Neural progenitor cell (in vitro differentiated cells): ENCODE results near the gene JMJD6. TPM values are rescaled to one million over a fixed set of nuclear protein-coding genes. Genes with fewer than 3 reads are reported as not detected.

Experiments
- DNase-seq: peaks from one replicate; pipeline ENCODE4 v3.0.0-alpha.2; 2016; ENCODE audit warnings: low spot score
- H2AFZ ChIP-seq: fragments of 200-600 bp; sonication (generic); replicated peaks from 2 replicates; pipeline ENCODE4 v1.6.1; 2016; ENCODE audit warnings: antibody characterized with exemption
- H3F3A ChIP-seq: fragments of 200-600 bp; sonication (generic); 2 replicates; pipeline ENCODE4 v1.6.1; 2016; ENCODE audit warnings: antibody characterized with exemption, low read depth
- H3K27ac ChIP-seq: fragments of 200-600 bp; sonication (generic); 2 replicates; pipeline ENCODE4 v1.5.1; 2016; ENCODE audit warnings: mild to moderate bottlenecking
- H3K27me3 ChIP-seq: fragments of 200-600 bp; sonication (generic); 2 replicates; pipeline ENCODE4 v1.6.1; 2016; ENCODE audit warnings: mild to moderate bottlenecking, moderate library complexity
- H3K36me3 ChIP-seq: fragments of 200-600 bp; sonication (generic); 2 replicates; pipeline ENCODE4 v1.5.1; 2016
- H3K4me1 ChIP-seq: fragments of 200-600 bp; sonication (generic); 2 replicates; pipeline ENCODE4 v1.6.1; 2016; ENCODE audit warnings: mixed run types
- H3K4me2 ChIP-seq: fragments of 200-600 bp; sonication (generic); 2 replicates; pipeline ENCODE4 v1.6.1; 2016
- H3K4me3 ChIP-seq: fragments of 200-600 bp; sonication (generic); 2 replicates; pipeline ENCODE4 v1.5.1; 2016
- H3K79me2 ChIP-seq: fragments of 200-600 bp; sonication (generic); 2 replicates; pipeline ENCODE4 v1.6.1; 2016; ENCODE audit warnings: low read depth
- H3K9ac ChIP-seq: fragments of 200-600 bp; sonication (generic); 2 replicates; pipeline ENCODE4 v1.6.1; 2016
- H3K9me3 ChIP-seq: fragments of 200-600 bp; sonication (generic); 2 replicates; pipeline ENCODE4 v1.5.1; 2016; ENCODE audit warnings: low read depth
- H4K20me1 ChIP-seq: fragments of 200-600 bp; sonication (generic); 2 replicates; pipeline ENCODE4 v1.6.1; 2016; ENCODE audit warnings: low read depth
- H3K27ac Mint-ChIP-seq: 3 replicates; pipeline ENCODE4 v1.8.0; 2021; ENCODE audit warnings: mixed read lengths
- H3K27me3 Mint-ChIP-seq: 2 replicates; pipeline ENCODE4 v1.8.0; 2022; ENCODE audit warnings: low read depth, mild to moderate bottlenecking, inconsistent platforms, moderate library complexity, mixed read lengths; ENCODE audit not compliant: insufficient read depth
- H3K36me3 Mint-ChIP-seq: 3 replicates; pipeline ENCODE4 v1.8.0; 2021; ENCODE audit warnings: mixed read lengths
- H3K4me1 Mint-ChIP-seq: 3 replicates; pipeline ENCODE4 v1.8.0; 2021; ENCODE audit warnings: mixed read lengths
- H3K4me3 Mint-ChIP-seq: 3 replicates; pipeline ENCODE4 v1.8.0; 2021; ENCODE audit warnings: mild to moderate bottlenecking, moderate library complexity, mixed read lengths
- H3K9me3 Mint-ChIP-seq: 3 replicates; pipeline ENCODE4 v1.8.0; 2020; ENCODE audit warnings: mixed read lengths
- CTCF ChIP-seq: fragments of 200-600 bp; sonication (generic); IDR thresholded peaks from 2 replicates; pipeline ENCODE4 v1.5.1; 2017; ENCODE audit warnings: antibody characterized with exemption, mild to moderate bottlenecking
- EZH2 ChIP-seq: fragments of 200-600 bp; sonication (generic); IDR thresholded peaks from 2 replicates; pipeline ENCODE4 v1.6.1; 2017; ENCODE audit warnings: antibody characterized with exemption, mild to moderate bottlenecking, moderate library complexity
- EZH2phosphoT487 ChIP-seq: fragments of 200-600 bp; sonication (generic); IDR thresholded peaks from 2 replicates; pipeline ENCODE4 v1.6.1; 2017; ENCODE audit warnings: antibody characterized with exemption
- total RNA-seq: library from RNA; depleted of rRNA; stranded (reverse); fragments of >200 nt; gene quantifications from 2 replicates; pipeline ENCODE4 v1.2.3, GENCODE V29; 2015; ENCODE audit warnings: low replicate concordance

JMJD6 gene
- total RNA-seq, 1 donor from 2014 or later, result 8.7 TPM

- TF ChIP-seq EZH2 (no peak), EZH2phosphoT487 (no peak), CTCF (no peak)
- no peak for DNase-seq
- Histone ChIP-seq H2AFZ (no peak overlapping the region), H3K36me3 (peaks cover 35% of the 10 kb centered on the region), H3F3A (peaks cover 69% of the 10 kb centered on the region), H3K4me1 (peaks cover 27% of the 10 kb centered on the region), H3K4me3 (peak overlapping the region; percentile 90), H4K20me1 (peaks cover 46% of the 10 kb centered on the region), H3K27ac (no peak overlapping the region), H3K4me2 (peak overlapping the region; percentile 98), H3K27me3 (no peaks in the 10 kb centered on the region), H3K9ac (peak overlapping the region; percentile 93), H3K9me3 (no peaks in the 10 kb centered on the region), H3K79me2 (peaks cover 79% of the 10 kb centered on the region)
- Mint-ChIP-seq H3K27ac (peak overlapping the region; percentile 99), H3K4me3 (peak overlapping the region; percentile 99), H3K4me1 (peaks cover 48% of the 10 kb centered on the region), H3K9me3 (no peaks in the 10 kb centered on the region), H3K27me3 (peaks cover 4% of the 10 kb centered on the region), H3K36me3 (peaks cover 28% of the 10 kb centered on the region)
Measured at GRCh38 chr17:76735586-76736348, 9.4 kb upstream of the JMJD6 start.

- peaks cover 4% of the 10 kb centered on the region for H3K27me3 Mint-ChIP-seq
- no peak overlapping the region for H3K27ac ChIP-seq
- peaks cover 34% of the 10 kb centered on the region for H3K36me3 ChIP-seq
- H3K79me2 ChIP-seq, result peaks cover 84% of the 10 kb centered on the region
- H3K9me3 Mint-ChIP-seq, result no peaks in the 10 kb centered on the region
- TF ChIP-seq CTCF, result no peak
- TF ChIP-seq EZH2, result no peak
- no peak for TF ChIP-seq EZH2phosphoT487
- no peak overlapping the region for H2AFZ ChIP-seq
- peak overlapping the region; percentile 63 for H3K9ac ChIP-seq
- peak overlapping the region; percentile 24 for H3K27ac Mint-ChIP-seq
- DNase-seq, result peak; percentile 16
- peaks cover 44% of the 10 kb centered on the region for H3K4me1 Mint-ChIP-seq
- no peaks in the 10 kb centered on the region for H3K27me3 ChIP-seq
- peaks cover 46% of the 10 kb centered on the region for H4K20me1 ChIP-seq
- H3K4me2 ChIP-seq, result peak overlapping the region; percentile 98
- H3F3A ChIP-seq, result peaks cover 69% of the 10 kb centered on the region
- H3K4me3 ChIP-seq, result peak overlapping the region; percentile 90
- H3K9me3 ChIP-seq, result no peaks in the 10 kb centered on the region
- peak overlapping the region; percentile 99 for H3K4me3 Mint-ChIP-seq
- peaks cover 27% of the 10 kb centered on the region for H3K4me1 ChIP-seq
- H3K36me3 Mint-ChIP-seq, result peaks cover 28% of the 10 kb centered on the region
Measured at GRCh38 chr17:76735006-76735405, 8.6 kb upstream of the JMJD6 start.

- H3K27me3 ChIP-seq, result no peaks in the 10 kb centered on the region
- peak overlapping the region; percentile 99 for H3K4me3 Mint-ChIP-seq
- H3K9me3 Mint-ChIP-seq, result no peaks in the 10 kb centered on the region
- peaks cover 28% of the 10 kb centered on the region for H3K36me3 Mint-ChIP-seq
- peaks cover 4% of the 10 kb centered on the region for H3K27me3 Mint-ChIP-seq
- no peak for DNase-seq
- no peak overlapping the region for H2AFZ ChIP-seq
- peak overlapping the region; percentile 98 for H3K4me2 ChIP-seq
- H3K36me3 ChIP-seq, result peaks cover 34% of the 10 kb centered on the region
- TF ChIP-seq EZH2phosphoT487, result no peak
- H3K4me1 ChIP-seq, result peaks cover 27% of the 10 kb centered on the region
- peak overlapping the region; percentile 3 for H3K27ac ChIP-seq
- H3K9me3 ChIP-seq, result no peaks in the 10 kb centered on the region
- H3K9ac ChIP-seq, result peak overlapping the region; percentile 63
- H3K4me1 Mint-ChIP-seq, result peaks cover 43% of the 10 kb centered on the region
- peaks cover 46% of the 10 kb centered on the region for H4K20me1 ChIP-seq
- no peak overlapping the region for H3K27ac Mint-ChIP-seq
- H3K79me2 ChIP-seq, result peaks cover 80% of the 10 kb centered on the region
- peaks cover 75% of the 10 kb centered on the region for H3F3A ChIP-seq
- peak overlapping the region; percentile 90 for H3K4me3 ChIP-seq
Measured at GRCh38 chr17:76734080-76734840, 7.9 kb upstream of the JMJD6 start.
